Right lung (tissue), 5 donors: ENCODE results near the gene VRK1. TPM values are rescaled to one million over a fixed set of nuclear protein-coding genes. Genes with fewer than 3 reads are reported as not detected.

Experiments used
- DNase-seq, 2 donors: peaks; one replicate each; pipeline ENCODE4 v3.0.0-alpha.2; 2013
- polyA plus RNA-seq, 5 donors: library from polyadenylated mRNA; unstranded; fragments of 120-200 nt; gene quantifications; one replicate each; pipeline versions ENCODE4 v1.2.1 to v1.2.3, GENCODE V29; 2013; ENCODE audit warnings: inconsistent platforms in 1 of 5, low replicate concordance in 1 of 5; ENCODE audit not compliant: insufficient read length in 5 of 5, insufficient read depth in 1 of 5

VRK1 gene
- polyA plus RNA-seq, 5 donors, result 17.4 to 27.6 (median 18.2) TPM

- DNase-seq, result no peak
Observed at GRCh38 chr14:96917442-96917963, 120.3 kb downstream of the VRK1 start.

- no peak for DNase-seq
Observed at GRCh38 chr14:96920023-96920422, 122.8 kb downstream of the VRK1 start.

- DNase-seq, result no peak
Observed at GRCh38 chr14:96920820-96921219, 123.6 kb downstream of the VRK1 start.

GRCh38 chr14:96922986-96923385, 125.8 kb downstream of the VRK1 start:
- no peak for DNase-seq

GRCh38 chr14:96925422-96925821, 128.2 kb downstream of the VRK1 start:
- DNase-seq, result no peak

- DNase-seq, result no peak
Observed at GRCh38 chr14:96926001-96926400, 128.8 kb downstream of the VRK1 start.

GRCh38 chr14:96928779-96929380, 131.7 kb downstream of the VRK1 start:
- DNase-seq, result no peak

- no peak for DNase-seq
Observed at GRCh38 chr14:96929950-96930349, 132.8 kb downstream of the VRK1 start.

- no peak for DNase-seq
Observed at GRCh38 chr14:96930526-96930925, 133.3 kb downstream of the VRK1 start.
